ENCODE measurements around the gene PLB1. TPM values are rescaled to one million over a fixed set of nuclear protein-coding genes. Genes with fewer than 3 reads are reported as not detected.
"Not testable (repeated sequence)": the region's sequence is repeated elsewhere in the genome, so short reads cannot be mapped to it uniquely, and the experiment has no call there.

PLB1 gene
- total RNA-seq, 1 experiment from 2014 or later: 7.4 TPM

- in situ Hi-C loops (cut with HindIII; ENCODE audit: low pct_unique_long_range_greater_than_20kb, low sequenced_read_pairs): no loop called here
- no peak for DNase-seq (ENCODE audit: low read depth, low spot score)
Observed at GRCh38 chr2:28463211-28463816, 32.5 kb upstream of the PLB1 start.

DNA sequence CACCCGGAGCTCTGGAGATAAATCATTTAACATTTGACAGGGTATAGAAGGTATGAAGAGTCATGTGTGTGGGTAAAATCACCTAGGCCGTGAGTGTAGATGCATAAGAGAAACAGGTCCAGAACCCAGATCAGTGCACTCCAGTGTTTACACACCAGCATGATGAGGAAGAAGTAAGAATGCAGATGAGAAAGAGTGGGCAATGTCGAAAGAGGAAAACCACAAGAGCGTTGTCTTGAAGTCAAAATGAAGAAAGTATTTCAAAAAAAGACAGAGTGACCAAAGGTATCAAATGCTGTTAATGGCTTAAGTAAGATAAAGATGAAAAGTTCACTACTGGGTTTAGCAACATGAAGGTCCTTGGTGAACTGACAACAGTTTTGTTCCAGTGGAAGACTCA lies 32.0 kb upstream of the PLB1 start:
- DNase-seq (ENCODE audit: low read depth, low spot score): no peak
- in situ Hi-C loops (cut with HindIII; ENCODE audit: low pct_unique_long_range_greater_than_20kb, low sequenced_read_pairs): no loop called here

- no peak for DNase-seq (ENCODE audit: low read depth, low spot score)
- in situ Hi-C loops (cut with HindIII; ENCODE audit: low pct_unique_long_range_greater_than_20kb, low sequenced_read_pairs): no loop called here
Observed at GRCh38 chr2:28465148-28465885, 30.5 kb upstream of the PLB1 start.

DNA sequence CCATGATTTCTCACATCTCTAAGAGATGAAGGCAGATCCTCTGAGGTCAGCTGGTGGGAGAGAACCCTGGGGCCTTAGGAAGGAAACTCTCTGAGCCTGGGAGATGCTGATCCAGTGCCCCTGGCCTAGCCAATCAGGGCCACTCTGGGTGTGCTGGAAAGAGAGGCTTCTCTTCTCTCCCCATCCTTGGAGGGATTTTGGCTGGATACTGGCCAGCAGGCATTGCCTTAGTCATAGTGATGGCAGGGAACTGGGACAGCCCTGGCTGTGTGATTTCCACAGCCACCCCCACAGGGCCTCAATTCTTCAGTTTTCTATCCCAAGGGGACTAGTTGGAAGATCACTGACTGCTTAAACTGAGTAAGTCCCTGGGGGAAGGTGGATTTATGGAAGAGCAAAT lies 26.6 kb upstream of the PLB1 start:
- no peak for DNase-seq (ENCODE audit: low read depth, low spot score)
- in situ Hi-C loops (cut with HindIII; ENCODE audit: low pct_unique_long_range_greater_than_20kb, low sequenced_read_pairs): no loop called here

DNA sequence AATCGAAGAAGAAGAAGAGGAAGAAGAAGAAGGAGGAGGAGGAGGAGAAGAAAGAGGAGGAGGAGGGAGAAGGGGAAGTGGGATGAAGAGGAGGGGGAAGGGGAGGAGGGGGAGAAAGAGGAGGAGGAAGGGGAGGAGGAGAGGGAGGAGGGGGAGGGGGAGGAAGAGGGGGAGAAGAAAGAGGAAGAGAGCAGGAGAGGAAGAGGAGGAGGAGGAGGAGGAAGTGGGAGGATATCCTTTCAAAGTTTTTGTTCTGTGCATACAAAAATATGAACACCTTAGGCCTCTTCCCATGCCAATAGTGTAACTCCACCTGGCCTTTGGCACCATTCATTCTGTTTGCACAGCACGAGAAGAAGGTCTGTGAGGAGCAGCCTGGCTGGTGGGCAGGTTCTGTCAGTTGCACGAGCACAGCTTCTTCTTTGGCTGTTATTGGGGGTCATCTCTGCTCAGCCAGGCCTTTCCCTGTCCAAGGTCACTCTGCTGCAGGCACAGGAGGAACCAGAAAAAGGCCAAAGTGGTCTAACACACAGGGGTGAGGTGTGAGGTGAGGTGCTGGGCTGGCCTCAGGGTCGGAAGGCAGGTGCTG lies 25.8 kb upstream of the PLB1 start:
- in situ Hi-C loops (cut with HindIII; ENCODE audit: low pct_unique_long_range_greater_than_20kb, low sequenced_read_pairs): no loop called here
- DNase-seq (ENCODE audit: low read depth, low spot score): no peak

GRCh38 chr2:28470759-28471158 lies 25.1 kb upstream of the PLB1 start:
- in situ Hi-C loops (cut with HindIII; ENCODE audit: low pct_unique_long_range_greater_than_20kb, low sequenced_read_pairs): no loop called here
- DNase-seq (ENCODE audit: low read depth, low spot score): no peak

- in situ Hi-C loops (cut with HindIII; ENCODE audit: low pct_unique_long_range_greater_than_20kb, low sequenced_read_pairs): no loop called here
- DNase-seq (ENCODE audit: low read depth, low spot score): peak; percentile 48
Observed at GRCh38 chr2:28471214-28471613, 24.6 kb upstream of the PLB1 start.

- in situ Hi-C loops (cut with HindIII; ENCODE audit: low pct_unique_long_range_greater_than_20kb, low sequenced_read_pairs): no loop called here
- DNase-seq (ENCODE audit: low read depth, low spot score): no peak
Observed at GRCh38 chr2:28471701-28472236, 24.1 kb upstream of the PLB1 start.

DNA sequence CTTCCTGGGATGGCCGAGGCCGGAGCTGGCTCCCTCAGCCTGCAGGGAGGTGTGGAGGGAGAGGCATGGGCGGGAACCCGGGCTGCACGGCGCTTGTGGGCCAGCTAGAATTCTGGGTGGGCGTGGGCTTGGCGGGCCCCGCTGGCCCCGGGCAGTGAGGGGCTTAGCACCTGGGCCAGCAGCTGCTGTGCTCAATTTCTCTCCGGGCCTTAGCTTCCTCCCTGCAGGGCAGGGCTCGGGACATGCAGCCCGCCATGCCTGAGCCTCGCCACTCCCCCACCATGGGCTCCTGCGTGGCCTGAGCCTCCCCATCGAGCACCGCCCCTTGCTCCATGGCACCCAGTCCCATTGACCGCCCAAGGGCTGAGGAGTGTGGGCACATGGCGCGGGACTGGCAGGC lies 23.2 kb upstream of the PLB1 start:
- in situ Hi-C loops (cut with HindIII; ENCODE audit: low pct_unique_long_range_greater_than_20kb, low sequenced_read_pairs): not testable (repeated sequence)

DNA sequence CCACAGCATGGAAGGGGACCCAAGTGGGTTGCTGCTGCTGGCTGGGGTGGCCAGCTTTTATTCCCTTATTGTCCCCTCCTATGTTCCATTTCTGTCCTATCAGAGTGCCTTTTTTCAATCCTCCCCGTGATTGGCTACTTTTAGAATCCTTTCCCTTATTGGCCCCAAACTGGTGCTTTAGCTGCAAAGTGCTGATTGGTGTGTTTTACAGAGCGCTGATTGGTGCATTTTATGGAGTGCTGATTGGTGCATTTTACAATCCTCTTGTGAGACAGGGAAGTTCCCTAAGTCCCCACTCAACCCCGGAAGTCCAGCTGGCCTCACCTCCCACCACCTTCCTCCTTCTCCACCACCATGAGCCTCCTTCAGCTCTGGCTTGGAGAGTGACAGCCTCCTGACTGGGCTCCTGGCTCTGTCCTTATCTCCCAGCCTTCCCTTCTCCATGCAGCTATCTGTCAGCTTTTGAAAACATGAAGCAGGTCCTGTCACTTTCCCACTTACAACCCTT lies 20.7 kb upstream of the PLB1 start:
- in situ Hi-C loops (cut with HindIII; ENCODE audit: low pct_unique_long_range_greater_than_20kb, low sequenced_read_pairs): no loop called here
- DNase-seq (ENCODE audit: low read depth, low spot score): no peak

More for the DNA sequence above, 23.2 kb upstream of the PLB1 start:
- DNase-seq (ENCODE audit: low read depth, low spot score): not testable (repeated sequence)

GRCh38 chr2:28477087-28477486 lies 18.8 kb upstream of the PLB1 start:
- in situ Hi-C loops (cut with HindIII; ENCODE audit: low pct_unique_long_range_greater_than_20kb, low sequenced_read_pairs): no loop called here

DNA sequence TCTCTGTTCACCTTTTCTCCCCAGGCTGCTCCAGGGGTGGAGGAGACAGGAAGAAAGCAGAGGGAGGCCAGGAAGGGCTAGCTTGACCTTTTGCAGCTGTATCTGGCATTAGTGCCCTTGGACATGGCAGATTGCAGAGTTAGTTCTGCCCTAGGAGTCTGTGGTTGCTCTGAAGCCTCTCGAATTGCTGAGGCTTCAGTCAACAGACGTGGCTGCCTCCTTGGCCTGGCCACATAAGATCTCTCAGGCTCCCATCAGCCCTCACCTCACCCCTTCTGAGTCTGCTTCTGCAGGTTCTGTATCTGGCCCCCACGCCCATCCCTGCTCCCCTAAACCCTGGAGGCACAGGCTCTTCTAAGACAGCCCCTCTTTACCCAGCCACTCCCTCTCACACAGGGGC lies 18.2 kb upstream of the PLB1 start:
- in situ Hi-C loops (cut with HindIII; ENCODE audit: low pct_unique_long_range_greater_than_20kb, low sequenced_read_pairs): no loop called here
- no peak for DNase-seq (ENCODE audit: low read depth, low spot score)

More at GRCh38 chr2:28477087-28477486, 18.8 kb upstream of the PLB1 start:
- DNase-seq (ENCODE audit: low read depth, low spot score): no peak

GRCh38 chr2:28480403-28481049 lies 15.3 kb upstream of the PLB1 start:
- no peak for DNase-seq (ENCODE audit: low read depth, low spot score)
- in situ Hi-C loops (cut with HindIII; ENCODE audit: low pct_unique_long_range_greater_than_20kb, low sequenced_read_pairs): no loop called here

DNA sequence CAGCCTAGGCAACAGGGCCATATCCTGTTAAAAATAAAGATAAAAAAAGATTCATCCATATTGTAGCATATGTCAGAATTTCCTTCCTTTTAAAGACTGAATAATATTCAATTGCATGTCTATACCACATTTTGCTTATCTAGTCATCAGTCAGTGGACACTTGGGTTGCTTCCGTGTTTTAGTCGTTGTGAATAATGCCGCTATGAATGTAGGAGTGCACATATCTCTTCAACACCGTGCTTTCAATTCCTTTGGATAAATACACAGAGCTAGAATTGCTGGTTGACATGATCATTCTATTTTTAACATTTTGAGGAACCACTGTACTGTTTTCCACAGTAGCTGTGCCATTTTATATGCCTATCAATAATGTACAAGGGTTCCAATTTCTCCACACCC lies 14.0 kb upstream of the PLB1 start:
- in situ Hi-C loops (cut with HindIII; ENCODE audit: low pct_unique_long_range_greater_than_20kb, low sequenced_read_pairs): no loop called here
- DNase-seq (ENCODE audit: low read depth, low spot score): no peak

- DNase-seq (ENCODE audit: low read depth, low spot score): no peak
- in situ Hi-C loops (cut with HindIII; ENCODE audit: low pct_unique_long_range_greater_than_20kb, low sequenced_read_pairs): no loop called here
Observed at GRCh38 chr2:28484835-28485234, 11.0 kb upstream of the PLB1 start.

GRCh38 chr2:28486526-28486925 lies 9.3 kb upstream of the PLB1 start:
- no peak for DNase-seq (ENCODE audit: low read depth, low spot score)
- in situ Hi-C loops (cut with HindIII; ENCODE audit: low pct_unique_long_range_greater_than_20kb, low sequenced_read_pairs): no loop called here

DNA sequence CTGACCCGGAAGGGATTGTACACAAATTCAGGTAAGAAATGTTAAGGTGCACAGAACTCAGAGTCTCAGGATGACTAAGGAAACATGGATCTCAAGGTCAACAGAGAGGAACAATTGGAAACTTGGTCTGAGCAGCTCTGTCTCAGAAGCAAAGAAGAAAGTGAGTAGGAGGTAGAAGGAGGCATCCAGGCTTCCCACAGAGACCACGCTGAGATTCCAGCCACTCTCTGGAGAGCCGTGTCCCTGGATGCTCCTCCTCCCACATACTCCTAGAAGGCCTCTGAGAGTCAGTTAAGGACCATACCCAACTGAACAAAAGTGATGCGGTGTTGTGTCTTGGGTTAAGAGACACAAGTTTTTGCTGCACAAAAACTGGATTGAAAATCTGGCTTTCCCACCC lies 8.6 kb upstream of the PLB1 start:
- in situ Hi-C loops (cut with HindIII; ENCODE audit: low pct_unique_long_range_greater_than_20kb, low sequenced_read_pairs): no loop called here
- no peak for DNase-seq (ENCODE audit: low read depth, low spot score)
